HEK293 (cell line): ENCODE measurements around the gene DPM1.

Experiments
- HOXA7 ChIP-seq: sonication (generic); formaldehyde crosslinking; IDR thresholded peaks from 2 replicates; pipeline ENCODE4 v1.8.1; 2022; ENCODE audit warnings: missing genetic modification reagents, borderline replicate concordance
- KLF9 ChIP-seq: fragments of 450-650 bp; formaldehyde crosslinking; IDR thresholded peaks from 2 replicates; pipeline ENCODE4 v1.5.1; 2016; ENCODE audit warnings: missing biosample characterization, missing genetic modification characterization, low read depth
- OSR2 ChIP-seq: fragments of 450-650 bp; formaldehyde crosslinking; IDR thresholded peaks from 2 replicates; pipeline ENCODE4 v1.5.1; 2016; ENCODE audit warnings: missing biosample characterization, missing genetic modification characterization
- SP2 ChIP-seq: fragments of 450-650 bp; formaldehyde crosslinking; IDR thresholded peaks from 2 replicates; pipeline ENCODE4 v1.5.1; 2016; ENCODE audit warnings: missing biosample characterization, missing genetic modification characterization
- TSHZ1 ChIP-seq: fragments of 450-650 bp; formaldehyde crosslinking; IDR thresholded peaks from 2 replicates; pipeline ENCODE4 v1.5.1; 2016; ENCODE audit warnings: missing biosample characterization, missing genetic modification characterization, borderline replicate concordance
- ZBTB1 ChIP-seq: fragments of 450-650 bp; formaldehyde crosslinking; IDR thresholded peaks from 2 replicates; pipeline ENCODE4 v1.5.1; 2016; ENCODE audit warnings: missing biosample characterization, missing genetic modification characterization
- ZNF146 ChIP-seq: fragments of 450-650 bp; formaldehyde crosslinking; IDR thresholded peaks from 2 replicates; pipeline ENCODE4 v1.5.1; 2016; ENCODE audit warnings: missing biosample characterization, missing genetic modification characterization
- ZNF202 ChIP-seq: fragments of 450-650 bp; formaldehyde crosslinking; IDR thresholded peaks from 2 replicates; pipeline ENCODE4 v1.5.1; 2016; ENCODE audit warnings: missing biosample characterization, missing genetic modification characterization, borderline replicate concordance
- ZNF23 ChIP-seq: fragments of 450-650 bp; formaldehyde crosslinking; IDR thresholded peaks from 2 replicates; pipeline ENCODE4 v1.5.1; 2016; ENCODE audit warnings: missing biosample characterization, missing genetic modification characterization, borderline replicate concordance
- ZNF610 ChIP-seq: fragments of 450-650 bp; formaldehyde crosslinking; IDR thresholded peaks from 2 replicates; pipeline ENCODE4 v1.5.1; 2016; ENCODE audit warnings: missing biosample characterization, missing genetic modification characterization, borderline replicate concordance
- ZNF624 ChIP-seq: fragments of 450-650 bp; formaldehyde crosslinking; IDR thresholded peaks from 2 replicates; pipeline ENCODE4 v1.5.1; 2017; ENCODE audit warnings: missing biosample characterization, missing genetic modification characterization
- ZNF707 ChIP-seq: fragments of 450-650 bp; formaldehyde crosslinking; IDR thresholded peaks from 2 replicates; pipeline ENCODE4 v1.5.1; 2016; ENCODE audit warnings: missing biosample characterization, missing genetic modification characterization
- ZNF76 ChIP-seq: fragments of 450-650 bp; formaldehyde crosslinking; IDR thresholded peaks from 2 replicates; pipeline ENCODE4; 2016; ENCODE audit warnings: low read depth, missing biosample characterization, missing genetic modification characterization, borderline replicate concordance
- ZSCAN5A ChIP-seq: fragments of 450-650 bp; formaldehyde crosslinking; IDR thresholded peaks from 2 replicates; pipeline ENCODE4 v1.5.1; 2016; ENCODE audit warnings: missing biosample characterization, missing genetic modification characterization
- TF ChIP-seq, protein P1 (sequence below): fragments of 450-650 bp; IDR thresholded peaks from 2 replicates; pipeline ENCODE4 v1.5.1; 2018; ENCODE audit warnings: missing biosample characterization, mild to moderate bottlenecking, missing genetic modification characterization
- TF ChIP-seq, protein P2 (sequence below): sonication (generic); formaldehyde crosslinking; IDR thresholded peaks from 2 replicates; pipeline ENCODE4 v1.8.1; 2022; ENCODE audit warnings: mild to moderate bottlenecking, moderate library complexity, missing genetic modification reagents
- TF ChIP-seq, protein P3 (sequence below): fragments of 450-650 bp; formaldehyde crosslinking; IDR thresholded peaks from 2 replicates; pipeline ENCODE4 v1.5.1; 2017; ENCODE audit warnings: missing biosample characterization, missing genetic modification characterization

The DPM1 gene

DNA sequence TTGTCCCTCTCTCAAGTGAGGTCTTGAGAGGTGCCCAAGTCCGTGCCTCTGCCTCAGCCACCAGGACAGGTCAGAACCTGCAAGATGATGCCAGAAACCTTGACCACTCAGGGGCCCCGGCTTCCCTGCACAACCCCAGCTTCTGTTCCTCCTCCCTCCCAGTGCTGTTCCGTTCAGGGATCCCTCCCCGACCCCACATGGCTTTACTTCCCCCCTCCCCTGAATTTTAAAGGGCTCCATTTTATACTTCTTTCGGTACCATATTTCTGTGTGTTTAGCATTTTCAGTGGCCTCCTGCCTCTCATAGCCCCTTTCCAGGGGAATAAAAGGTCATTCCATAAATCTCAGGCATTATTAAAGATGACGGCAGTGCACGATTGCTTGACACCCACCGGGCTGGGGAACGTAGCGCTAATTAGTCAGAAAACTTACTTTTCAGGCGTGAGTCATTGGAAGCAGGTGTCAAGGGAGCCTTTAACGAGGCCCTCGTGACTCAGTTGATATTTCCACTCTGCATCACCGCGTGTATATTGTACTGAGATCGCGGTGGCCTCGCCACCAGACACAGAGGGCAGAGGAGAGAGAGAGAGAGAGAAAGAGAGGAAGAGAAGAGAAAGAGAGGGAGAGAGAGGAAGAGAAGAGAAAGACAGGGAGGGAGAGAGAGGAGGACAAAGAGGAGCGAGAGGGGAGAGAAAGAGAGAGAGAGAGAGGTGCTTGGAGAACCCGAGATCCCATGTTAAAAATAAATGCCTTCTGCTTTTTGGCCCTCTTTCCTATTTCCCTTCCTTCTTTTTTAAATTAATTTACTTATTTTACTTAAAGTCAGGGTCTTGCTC lies 43.3 kb upstream of the DPM1 start (continued):
- TF ChIP-seq, protein P1, sequence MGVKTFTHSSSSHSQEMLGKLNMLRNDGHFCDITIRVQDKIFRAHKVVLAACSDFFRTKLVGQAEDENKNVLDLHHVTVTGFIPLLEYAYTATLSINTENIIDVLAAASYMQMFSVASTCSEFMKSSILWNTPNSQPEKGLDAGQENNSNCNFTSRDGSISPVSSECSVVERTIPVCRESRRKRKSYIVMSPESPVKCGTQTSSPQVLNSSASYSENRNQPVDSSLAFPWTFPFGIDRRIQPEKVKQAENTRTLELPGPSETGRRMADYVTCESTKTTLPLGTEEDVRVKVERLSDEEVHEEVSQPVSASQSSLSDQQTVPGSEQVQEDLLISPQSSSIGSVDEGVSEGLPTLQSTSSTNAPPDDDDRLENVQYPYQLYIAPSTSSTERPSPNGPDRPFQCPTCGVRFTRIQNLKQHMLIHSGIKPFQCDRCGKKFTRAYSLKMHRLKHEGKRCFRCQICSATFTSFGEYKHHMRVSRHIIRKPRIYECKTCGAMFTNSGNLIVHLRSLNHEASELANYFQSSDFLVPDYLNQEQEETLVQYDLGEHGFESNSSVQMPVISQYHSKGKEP, result no peak
- 0 out of 2 replicates have a peak, but pooled peaks have one; percentile 42 for TF ChIP-seq ZBTB1 (tag by site-specific recombination)
- TF ChIP-seq, protein P2, sequence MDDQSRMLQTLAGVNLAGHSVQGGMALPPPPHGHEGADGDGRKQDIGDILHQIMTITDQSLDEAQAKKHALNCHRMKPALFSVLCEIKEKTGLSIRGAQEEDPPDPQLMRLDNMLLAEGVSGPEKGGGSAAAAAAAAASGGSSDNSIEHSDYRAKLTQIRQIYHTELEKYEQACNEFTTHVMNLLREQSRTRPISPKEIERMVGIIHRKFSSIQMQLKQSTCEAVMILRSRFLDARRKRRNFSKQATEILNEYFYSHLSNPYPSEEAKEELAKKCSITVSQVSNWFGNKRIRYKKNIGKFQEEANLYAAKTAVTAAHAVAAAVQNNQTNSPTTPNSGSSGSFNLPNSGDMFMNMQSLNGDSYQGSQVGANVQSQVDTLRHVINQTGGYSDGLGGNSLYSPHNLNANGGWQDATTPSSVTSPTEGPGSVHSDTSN (CRISPR knock-in tag), result no peak
- TF ChIP-seq ZNF146 (tag by site-specific recombination), result no peak
- TF ChIP-seq ZNF76, result no peak
- no peak for TF ChIP-seq SP2 (tag by site-specific recombination)
- TF ChIP-seq OSR2, result 0 out of 2 replicates have a peak, but pooled peaks have one; percentile 39
- TF ChIP-seq ZNF707, result no peak
- TF ChIP-seq ZSCAN5A (tag by site-specific recombination), result no peak
- no peak for TF ChIP-seq ZNF610
- no peak for TF ChIP-seq ZNF23
- TF ChIP-seq, protein P3, sequence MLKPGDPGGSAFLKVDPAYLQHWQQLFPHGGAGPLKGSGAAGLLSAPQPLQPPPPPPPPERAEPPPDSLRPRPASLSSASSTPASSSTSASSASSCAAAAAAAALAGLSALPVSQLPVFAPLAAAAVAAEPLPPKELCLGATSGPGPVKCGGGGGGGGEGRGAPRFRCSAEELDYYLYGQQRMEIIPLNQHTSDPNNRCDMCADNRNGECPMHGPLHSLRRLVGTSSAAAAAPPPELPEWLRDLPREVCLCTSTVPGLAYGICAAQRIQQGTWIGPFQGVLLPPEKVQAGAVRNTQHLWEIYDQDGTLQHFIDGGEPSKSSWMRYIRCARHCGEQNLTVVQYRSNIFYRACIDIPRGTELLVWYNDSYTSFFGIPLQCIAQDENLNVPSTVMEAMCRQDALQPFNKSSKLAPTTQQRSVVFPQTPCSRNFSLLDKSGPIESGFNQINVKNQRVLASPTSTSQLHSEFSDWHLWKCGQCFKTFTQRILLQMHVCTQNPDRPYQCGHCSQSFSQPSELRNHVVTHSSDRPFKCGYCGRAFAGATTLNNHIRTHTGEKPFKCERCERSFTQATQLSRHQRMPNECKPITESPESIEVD (tag by site-specific recombination), result peak; percentile 30; the same call in 1 of the 2 replicates
- TF ChIP-seq ZNF624, result no peak
- no peak for TF ChIP-seq TSHZ1 (tag by site-specific recombination)
- no peak for TF ChIP-seq KLF9 (tag by site-specific recombination)
- no peak for TF ChIP-seq HOXA7 (CRISPR knock-in tag)
- TF ChIP-seq ZNF202 (tag by site-specific recombination), result no peak
- TF ChIP-seq, all 188 proteins: peak for 9
